ENCODE data around the gene CD226.

DNA sequence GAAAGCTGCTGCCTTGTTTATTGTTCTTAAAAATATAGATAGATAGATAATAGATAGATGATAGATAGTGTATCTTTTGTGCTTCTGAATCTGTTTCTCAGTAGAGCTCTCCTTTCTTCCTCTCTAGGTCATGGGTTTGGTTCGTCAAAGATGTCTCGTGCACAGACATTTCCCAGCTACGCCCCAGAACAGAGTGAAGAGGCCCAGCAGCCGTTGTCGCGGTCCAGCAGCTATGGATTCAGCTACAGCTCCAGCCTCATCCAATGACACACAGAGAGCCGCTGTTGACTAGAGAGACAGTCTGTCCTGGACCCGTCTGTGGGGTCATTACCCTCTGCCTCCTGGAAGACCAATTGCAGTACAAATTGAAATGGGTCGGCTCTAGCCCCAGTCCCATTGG is 106.6 kb downstream of the CD226 start:
- TF ChIP-seq SRSF1 (optimal IDR thresholded peaks at IDR 0.05; ENCODE audit: low read depth, low read length) (no peak), CTCF (CRISPR knock-in tag; IDR thresholded peaks at IDR 0.05) (no peak), SP1 (IDR thresholded peaks at IDR 0.05) (no peak), SP1 (CRISPR knock-in tag; IDR thresholded peaks at IDR 0.05) (no peak), ZNF17 (CRISPR knock-in tag; IDR thresholded peaks at IDR 0.05) (no peak), ZSCAN21 (CRISPR knock-in tag; IDR thresholded peaks at IDR 0.05; ENCODE audit: borderline replicate concordance) (no peak)
